Endodermal cell (in vitro differentiated cells): ENCODE measurements around the gene SULT4A1. TPM values are rescaled to one million over a fixed set of nuclear protein-coding genes. Genes with fewer than 3 reads are reported as not detected.

Experiments
- DNase-seq: peaks from one replicate; pipeline ENCODE4 v3.0.0-alpha.2; 2017
- H3K27ac ChIP-seq: 2 replicates; pipeline ENCODE4 v1.5.1; 2013; ENCODE audit warnings: mild to moderate bottlenecking, low read depth, low read length, moderate library complexity
- H3K27me3 ChIP-seq: 2 replicates; pipeline ENCODE4 v1.6.1; 2013; ENCODE audit warnings: mild to moderate bottlenecking, low read length, moderate library complexity; ENCODE audit not compliant: insufficient read depth, control insufficient read depth, poor library complexity, severe bottlenecking
- H3K36me3 ChIP-seq: 2 replicates; pipeline ENCODE4 v1.7.0; 2013; ENCODE audit warnings: mild to moderate bottlenecking, low read length, moderate library complexity; ENCODE audit not compliant: control insufficient read depth, insufficient read depth
- H3K4me1 ChIP-seq: one replicate; pipeline ENCODE4 v1.7.0; 2013; ENCODE audit warnings: low read length; ENCODE audit not compliant: control insufficient read depth, insufficient read depth
- H3K4me3 ChIP-seq: 2 replicates; pipeline ENCODE4 v1.5.1; 2013; ENCODE audit warnings: mild to moderate bottlenecking, low read length, moderate library complexity
- H3K9ac ChIP-seq: 2 replicates; pipeline ENCODE4 v1.6.1; 2013; ENCODE audit warnings: mild to moderate bottlenecking, low read length, moderate library complexity; ENCODE audit not compliant: poor library complexity, severe bottlenecking; ENCODE audit errors: extremely low read depth
- H3K9me3 ChIP-seq: 2 replicates; pipeline ENCODE4 v1.6.1; 2013; ENCODE audit warnings: mild to moderate bottlenecking, low read length, moderate library complexity; ENCODE audit not compliant: control insufficient read depth
- H3K27ac Mint-ChIP-seq: 2 replicates; pipeline ENCODE4 v1.8.0; 2020; ENCODE audit warnings: mixed read lengths
- H3K27me3 Mint-ChIP-seq: 2 replicates; pipeline ENCODE4 v1.8.0; 2021; ENCODE audit warnings: mild to moderate bottlenecking, mixed read lengths; ENCODE audit not compliant: insufficient read depth
- H3K36me3 Mint-ChIP-seq: 2 replicates; pipeline ENCODE4 v1.8.0; 2020; ENCODE audit warnings: low read depth, mixed read lengths
- H3K4me1 Mint-ChIP-seq: 2 replicates; pipeline ENCODE4 v1.8.0; 2020; ENCODE audit warnings: mixed read lengths
- H3K4me3 Mint-ChIP-seq: 2 replicates; pipeline ENCODE4 v1.8.0; 2020; ENCODE audit warnings: mild to moderate bottlenecking, moderate library complexity, mixed read lengths
- H3K9me3 Mint-ChIP-seq: 2 replicates; pipeline ENCODE4 v1.8.0; 2020; ENCODE audit warnings: mild to moderate bottlenecking, mixed read lengths
- CTCF ChIP-seq: fragments of 200-600 bp; sonication (generic); conservative IDR thresholded peaks from 2 replicates; pipeline ENCODE4 v1.5.0; 2021; ENCODE audit warnings: antibody characterized with exemption, mild to moderate bottlenecking
- WGBS, 2 experiments: methylation state at CpG; one replicate each; pipeline versions ENCODE4 v1.1.5 to v1.1.7; 2013; ENCODE audit warnings: missing lambda C conversion rate in 2 of 2, mixed read lengths in 1 of 2; ENCODE audit not compliant: insufficient coverage in 1 of 2, insufficient read length in 1 of 2; 5-methylcytosine and 5-hydroxymethylcytosine counted together
- total RNA-seq, 2 donors: library from RNA; stranded (reverse); fragmentation: NEBNext Ultra II Directional in 1 of 2; extraction: Animal tissue kit (Norgen Biotek cat#: 25700) in 1 of 2; gene quantifications; 2 replicates in 1 of 2; 3 replicates in 1 of 2; pipeline ENCODE4 v1.2.1, GENCODE V29; 2021

SULT4A1 gene
- total RNA-seq, 2 donors from 2014 or later, result 11.4 to 12.7 TPM

- no peaks in the 10 kb centered on the region for H3K27me3 ChIP-seq
- 73 to 76% methylated on average over 3 to 5 of the region's 5 CpGs for WGBS, 2 experiments
- H3K9me3 Mint-ChIP-seq, result no peaks in the 10 kb centered on the region
- no peak for TF ChIP-seq CTCF
- H3K9me3 ChIP-seq, result no peaks in the 10 kb centered on the region
- H3K9ac ChIP-seq, result no peak overlapping the region
- H3K27me3 Mint-ChIP-seq, result peaks cover 22% of the 10 kb centered on the region
- H3K36me3 Mint-ChIP-seq, result no peaks in the 10 kb centered on the region
- no peaks in the 10 kb centered on the region for H3K4me1 ChIP-seq
- H3K27ac Mint-ChIP-seq, result no peak overlapping the region
- no peak overlapping the region for H3K4me3 ChIP-seq
- H3K4me3 Mint-ChIP-seq, result no peak overlapping the region
- H3K4me1 Mint-ChIP-seq, result no peaks in the 10 kb centered on the region
- H3K27ac ChIP-seq, result no peak overlapping the region
- no peak for DNase-seq
- no peaks in the 10 kb centered on the region for H3K36me3 ChIP-seq
Observed at GRCh38 chr22:43802897-43803495, 59.3 kb downstream of the SULT4A1 start.

- H3K4me3 ChIP-seq, result no peak overlapping the region
Observed at GRCh38 chr22:43800970-43801369, 61.3 kb downstream of the SULT4A1 start.

GRCh38 chr22:43798492-43798891, 63.8 kb downstream of the SULT4A1 start:
- Histone ChIP-seq H3K27ac (no peak overlapping the region), H3K9me3 (no peaks in the 10 kb centered on the region), H3K9ac (no peak overlapping the region), H3K4me3 (no peak overlapping the region), H3K4me1 (no peaks in the 10 kb centered on the region), H3K36me3 (no peaks in the 10 kb centered on the region), H3K27me3 (no peaks in the 10 kb centered on the region)
- no peak for TF ChIP-seq CTCF
- 70 to 84% methylated on average over 5 of the region's 5 CpGs for WGBS, 2 experiments
- H3K4me3 Mint-ChIP-seq, result no peak overlapping the region
- H3K36me3 Mint-ChIP-seq, result no peaks in the 10 kb centered on the region
- H3K9me3 Mint-ChIP-seq, result no peaks in the 10 kb centered on the region
- H3K4me1 Mint-ChIP-seq, result no peaks in the 10 kb centered on the region
- no peak overlapping the region for H3K27ac Mint-ChIP-seq
- peaks cover 14% of the 10 kb centered on the region for H3K27me3 Mint-ChIP-seq
- DNase-seq, result no peak

More at GRCh38 chr22:43800970-43801369, 61.3 kb downstream of the SULT4A1 start:
- no peak overlapping the region for H3K27ac ChIP-seq
- 88% methylated on average over 1 of the region's 1 CpG; no CpG with 5 or more reads in 1 of the 2 experiments for WGBS, 2 experiments
- Mint-ChIP-seq H3K27ac (no peak overlapping the region), H3K4me1 (no peaks in the 10 kb centered on the region), H3K27me3 (peaks cover 22% of the 10 kb centered on the region), H3K9me3 (no peaks in the 10 kb centered on the region), H3K36me3 (no peaks in the 10 kb centered on the region), H3K4me3 (no peak overlapping the region)
- H3K27me3 ChIP-seq, result no peaks in the 10 kb centered on the region
- no peak for DNase-seq
- TF ChIP-seq CTCF, result no peak
- no peak overlapping the region for H3K9ac ChIP-seq
- no peaks in the 10 kb centered on the region for H3K9me3 ChIP-seq
- no peaks in the 10 kb centered on the region for H3K4me1 ChIP-seq
- no peaks in the 10 kb centered on the region for H3K36me3 ChIP-seq
